GM21515 (cell line): Measurements from ENCODE around the gene RFC3.
A peak's percentile ranks its signal among the peaks of the same experiment; 100 is the strongest.
"Not testable (repeated sequence)": the region's sequence is repeated elsewhere in the genome, so short reads cannot be mapped to it uniquely, and the experiment has no call there.

Experiments used
- ATAC-seq: cut with Tn5 transposase; IDR thresholded peaks from one replicate; pipeline ENCODE4 v1.9.1; 2021; ENCODE audit not compliant: unreplicated experiment

RFC3 gene

DNA sequence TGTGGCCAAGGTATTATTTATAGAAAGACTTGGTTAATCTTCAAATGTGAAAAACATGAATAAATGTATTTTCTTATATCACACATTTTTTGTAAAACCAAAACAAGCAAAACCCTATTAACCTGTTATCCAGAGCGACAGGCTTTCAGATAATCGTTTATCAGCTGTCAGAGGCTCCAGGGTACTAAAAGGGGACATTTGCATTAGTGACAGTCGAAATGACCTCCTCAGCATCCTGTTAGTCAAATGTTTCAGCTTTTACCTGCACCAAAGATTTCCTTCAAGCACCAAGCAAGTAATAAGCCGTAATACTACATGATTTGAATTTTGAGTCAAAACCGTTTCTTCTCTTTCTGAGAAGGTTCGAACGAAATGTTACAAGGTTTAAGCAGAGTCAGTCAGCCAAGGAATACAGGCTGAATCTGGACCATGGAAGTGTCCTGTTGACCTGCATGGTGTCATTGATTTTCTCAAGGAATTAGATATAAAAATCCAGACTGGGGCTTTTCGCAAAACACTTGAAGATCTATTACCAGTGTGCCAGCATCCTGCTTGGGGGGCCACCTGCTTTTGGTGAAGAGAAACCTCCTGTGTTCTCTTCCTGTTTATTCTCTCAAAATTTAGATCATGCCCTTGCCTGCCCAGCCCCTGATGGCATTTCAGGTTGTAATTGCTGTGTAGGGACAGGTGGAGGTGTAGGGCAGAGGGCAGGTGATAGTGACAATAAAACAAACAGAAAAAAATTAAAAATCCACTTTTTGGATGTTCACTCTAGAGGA is 11.3 kb upstream of the RFC3 start:
- ATAC-seq: no peak

DNA sequence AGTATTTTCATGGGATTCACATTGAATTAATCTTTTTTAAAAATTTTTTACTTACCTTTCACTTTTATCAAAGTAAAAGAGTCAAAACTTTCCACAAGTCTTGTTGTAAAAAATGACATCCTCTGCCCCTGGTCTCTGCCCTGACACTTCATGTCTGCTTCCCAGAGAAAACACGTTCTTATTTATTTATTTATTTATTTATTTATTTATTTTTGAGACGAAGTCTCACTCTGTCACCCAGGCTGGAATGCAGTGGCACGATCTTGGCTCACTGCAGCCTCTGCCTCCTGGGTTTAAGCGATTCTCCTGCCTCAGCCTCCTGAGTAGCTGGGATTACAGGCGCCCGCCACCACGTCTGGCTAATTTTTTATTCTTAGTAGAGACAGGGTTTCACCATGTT is 5.1 kb upstream of the RFC3 start:
- ATAC-seq: not testable (repeated sequence)

DNA sequence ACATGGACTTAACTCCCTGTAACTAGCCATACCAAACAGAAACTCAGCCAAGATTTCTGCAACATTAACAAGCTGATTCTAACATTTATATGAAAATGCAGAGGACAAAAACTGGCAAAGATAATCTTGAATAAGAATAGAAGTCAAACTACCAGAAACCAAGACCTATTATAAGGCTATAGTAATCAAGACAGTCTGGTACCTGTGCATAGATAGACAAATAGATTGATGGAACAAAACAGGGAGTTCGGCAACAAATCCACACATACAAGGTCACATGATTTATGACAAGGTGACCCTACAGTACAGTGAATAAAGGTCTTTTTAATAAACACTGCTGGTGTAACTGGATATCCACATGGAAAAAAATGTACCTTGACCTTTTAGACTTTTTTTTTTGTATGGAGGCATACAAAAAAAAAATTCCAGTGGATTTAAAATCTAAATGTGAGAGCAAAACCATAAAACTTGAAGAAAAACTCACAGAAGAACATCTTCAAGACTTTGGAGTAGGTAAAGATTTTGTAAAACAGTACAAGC is 2.9 kb upstream of the RFC3 start:
- ATAC-seq: no peak

DNA sequence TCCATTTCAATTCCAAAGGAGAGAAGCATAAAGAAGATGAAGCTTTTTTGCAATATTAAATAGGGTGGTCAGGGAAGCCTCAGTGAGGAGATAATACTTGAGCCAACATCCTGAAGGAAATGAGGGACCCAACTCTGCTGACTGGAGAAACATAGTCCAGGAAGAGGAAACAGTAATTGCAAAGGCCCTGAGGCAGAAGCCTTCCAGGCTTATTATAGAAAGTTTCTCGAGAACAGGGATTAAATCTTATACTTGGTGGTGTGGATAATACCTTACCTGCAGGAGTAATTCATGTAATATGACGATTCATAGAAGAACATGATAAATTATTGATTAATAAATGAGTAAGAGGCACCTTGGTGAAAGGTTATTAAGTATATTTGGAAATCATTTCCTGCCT is 1.0 kb upstream of the RFC3 start:
- no peak for ATAC-seq

DNA sequence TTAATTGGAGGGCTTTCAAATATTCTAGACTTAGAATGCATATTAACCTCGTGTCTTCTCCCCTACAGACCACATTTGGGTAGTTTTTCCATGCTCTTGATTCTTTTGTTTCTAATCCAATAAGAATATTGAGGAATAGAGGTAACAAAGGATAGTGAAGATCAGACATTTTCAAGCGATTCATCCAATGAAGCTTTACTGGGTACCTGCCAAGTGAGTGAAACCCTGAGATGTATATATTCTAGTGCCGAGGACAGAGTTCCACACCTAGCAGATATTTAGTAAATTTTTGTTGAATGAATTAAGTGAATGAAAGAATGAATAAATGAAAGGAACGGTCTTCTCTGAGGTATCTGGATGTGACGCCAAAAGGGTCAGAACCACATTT is 442 bp upstream of the RFC3 start:
- ATAC-seq: peak; percentile 8

DNA sequence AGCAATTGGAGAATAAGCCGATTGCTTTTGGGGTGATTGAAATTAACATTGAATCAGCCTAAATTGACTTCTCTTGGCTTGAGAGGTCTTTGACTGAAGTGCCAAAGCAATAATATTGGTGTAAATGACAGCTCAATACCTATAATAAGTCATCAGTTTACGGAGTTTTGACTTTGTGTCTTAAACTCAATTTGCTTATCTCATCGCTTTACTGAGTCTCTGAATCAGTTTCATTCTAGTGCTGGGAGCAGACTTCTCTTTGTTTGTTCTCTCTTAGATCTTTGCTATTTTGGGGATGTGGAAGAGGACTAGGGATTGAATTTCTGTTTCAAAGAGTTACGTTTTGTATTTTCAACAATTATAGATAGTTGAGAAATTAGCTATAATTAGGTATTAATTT is 7.1 kb downstream of the RFC3 start:
- ATAC-seq: no peak

DNA sequence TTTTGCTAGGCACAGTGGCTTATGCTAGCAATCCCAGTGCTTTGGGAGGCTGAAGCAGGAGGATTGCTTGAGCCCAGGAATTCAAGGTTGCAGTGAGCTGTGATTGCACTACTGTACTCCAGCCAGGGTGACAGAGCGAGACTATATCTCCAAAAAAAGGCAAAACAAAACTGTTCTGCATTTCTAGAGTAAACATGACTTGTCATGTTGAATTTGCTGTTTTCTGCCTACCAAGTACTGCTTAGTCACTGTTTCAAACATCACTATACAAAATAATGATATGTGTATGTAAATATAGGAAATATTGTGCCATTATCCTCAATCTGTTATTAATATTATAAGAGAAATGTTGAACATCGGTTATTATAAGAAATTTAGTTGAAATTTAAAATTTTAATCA is 9.2 kb downstream of the RFC3 start:
- no peak for ATAC-seq

DNA sequence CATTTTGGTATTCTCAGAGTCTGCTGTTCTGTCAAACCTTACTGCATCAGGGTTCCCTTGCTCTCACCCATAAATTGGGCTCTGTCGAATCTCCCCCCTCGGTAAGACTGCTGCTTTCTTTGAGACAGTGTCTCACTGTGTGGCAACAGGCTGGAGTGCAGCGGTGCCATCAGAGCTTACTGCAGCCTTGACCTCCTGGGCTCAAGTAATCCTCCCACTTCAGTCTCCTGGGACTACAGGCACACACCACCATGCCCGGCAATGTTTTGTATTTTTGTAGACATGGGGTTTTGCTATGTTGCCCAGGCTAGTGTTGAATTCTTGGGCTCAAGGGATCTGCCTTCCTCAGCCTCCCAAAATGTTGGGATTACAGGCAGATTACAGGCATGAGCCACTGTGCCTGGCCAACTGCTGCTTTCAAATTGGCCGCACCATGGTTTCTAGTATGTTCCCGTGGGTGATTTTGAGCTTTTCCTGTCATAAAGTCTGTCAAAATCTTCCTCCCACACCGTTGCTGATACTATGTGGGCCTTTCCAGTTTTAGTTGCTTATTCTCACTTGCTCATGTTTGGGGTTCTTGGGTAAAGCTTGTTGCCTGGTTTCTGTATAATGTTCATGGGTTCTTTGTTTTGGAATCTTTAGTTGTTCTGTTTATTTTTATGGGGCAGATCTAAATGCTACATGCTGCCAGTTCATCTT is 10.6 kb downstream of the RFC3 start:
- ATAC-seq: no peak

DNA sequence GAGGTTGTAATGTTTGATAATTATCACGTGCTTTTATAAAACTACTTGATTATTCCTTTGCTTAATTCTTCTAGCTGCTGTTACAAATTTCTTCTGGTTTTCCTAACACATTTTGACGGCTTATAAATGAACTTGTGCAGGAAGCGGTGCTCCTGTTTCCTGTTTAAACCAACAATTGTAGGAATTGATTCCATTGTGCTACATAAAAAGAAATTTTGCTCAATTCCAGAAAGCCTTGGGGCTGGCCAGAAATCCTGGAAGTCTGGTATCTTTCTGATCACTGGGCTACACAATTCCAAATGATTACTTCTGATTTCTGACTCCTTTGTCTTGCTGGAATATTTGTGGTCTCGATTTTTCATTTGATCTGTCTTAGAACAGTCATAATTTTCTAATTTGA is 14.9 kb downstream of the RFC3 start:
- no peak for ATAC-seq

DNA sequence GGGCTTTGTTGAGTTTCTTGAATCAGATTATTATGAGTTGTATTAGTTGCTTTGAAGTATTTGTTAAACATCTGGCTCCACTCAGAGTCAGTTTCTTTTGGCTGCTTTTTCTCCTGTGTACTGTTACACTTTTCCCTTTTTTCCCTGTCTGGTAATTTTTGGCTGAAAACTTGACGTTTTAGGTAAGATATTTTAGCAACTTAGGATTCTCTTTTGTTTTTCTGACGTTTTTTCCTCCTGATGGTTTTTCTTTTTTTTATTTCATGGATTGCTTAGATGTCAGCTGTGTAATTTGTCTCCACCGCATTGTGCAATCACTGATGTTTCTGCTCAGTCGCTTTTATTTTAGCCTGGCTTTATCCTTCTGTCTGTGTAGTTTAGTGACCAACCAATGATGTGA is 20.7 kb downstream of the RFC3 start:
- no peak for ATAC-seq

DNA sequence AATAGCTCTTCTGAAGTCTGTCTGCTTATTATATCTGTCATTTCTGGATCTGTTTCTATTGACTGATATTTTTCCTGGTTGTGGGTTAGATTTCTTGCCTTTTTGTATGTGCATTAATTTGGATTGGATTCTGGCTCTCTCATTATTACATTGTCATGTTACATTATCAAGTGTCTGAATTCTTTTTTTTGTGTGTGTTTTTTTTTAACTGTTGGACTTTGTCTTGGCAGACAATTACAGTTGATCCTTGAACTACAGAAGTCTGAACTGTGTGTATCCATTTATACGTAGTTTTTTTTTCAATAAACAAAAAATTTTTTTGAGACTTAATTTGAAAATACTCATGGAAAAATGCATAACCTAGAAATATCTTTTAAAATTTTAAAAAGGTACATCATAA is 22.5 kb downstream of the RFC3 start:
- no peak for ATAC-seq

DNA sequence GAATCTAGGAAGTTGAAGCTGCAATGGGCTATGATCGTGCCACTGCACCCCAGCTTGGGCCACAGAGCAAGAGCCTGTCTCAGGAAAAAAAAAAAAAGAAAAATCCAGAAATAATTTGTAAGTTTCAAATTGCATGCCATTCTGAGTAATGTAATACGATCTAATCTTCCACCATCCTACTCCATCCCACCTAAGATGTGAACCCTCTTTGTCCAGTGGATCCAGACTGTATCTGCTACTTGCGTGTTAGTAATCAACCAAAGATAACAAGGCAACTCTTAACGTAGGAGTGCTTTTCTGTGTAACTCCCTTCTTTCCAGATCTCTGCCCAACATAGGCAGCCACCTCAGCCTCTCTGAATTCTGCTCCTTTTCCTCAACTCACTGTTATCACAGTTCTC is 24.3 kb downstream of the RFC3 start:
- ATAC-seq: no peak

DNA sequence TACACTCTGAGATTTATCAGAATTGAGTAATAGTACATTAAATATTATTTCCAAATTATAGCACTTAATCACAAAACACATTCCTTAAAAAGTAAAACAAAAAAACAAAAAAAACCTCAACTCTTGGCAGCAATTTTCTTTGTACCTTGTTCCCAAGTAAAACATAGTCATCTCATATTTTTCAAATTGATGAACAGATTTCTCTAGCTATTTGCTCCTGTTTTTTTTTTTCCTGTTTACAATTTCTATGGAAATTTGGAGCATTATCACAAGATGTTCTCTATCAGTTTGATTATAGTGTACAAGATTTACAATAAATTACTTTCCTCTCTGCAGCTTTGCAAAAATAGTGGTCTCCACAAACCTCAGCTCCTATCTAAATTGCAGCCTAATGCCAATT is 25.0 kb downstream of the RFC3 start:
- ATAC-seq: no peak

DNA sequence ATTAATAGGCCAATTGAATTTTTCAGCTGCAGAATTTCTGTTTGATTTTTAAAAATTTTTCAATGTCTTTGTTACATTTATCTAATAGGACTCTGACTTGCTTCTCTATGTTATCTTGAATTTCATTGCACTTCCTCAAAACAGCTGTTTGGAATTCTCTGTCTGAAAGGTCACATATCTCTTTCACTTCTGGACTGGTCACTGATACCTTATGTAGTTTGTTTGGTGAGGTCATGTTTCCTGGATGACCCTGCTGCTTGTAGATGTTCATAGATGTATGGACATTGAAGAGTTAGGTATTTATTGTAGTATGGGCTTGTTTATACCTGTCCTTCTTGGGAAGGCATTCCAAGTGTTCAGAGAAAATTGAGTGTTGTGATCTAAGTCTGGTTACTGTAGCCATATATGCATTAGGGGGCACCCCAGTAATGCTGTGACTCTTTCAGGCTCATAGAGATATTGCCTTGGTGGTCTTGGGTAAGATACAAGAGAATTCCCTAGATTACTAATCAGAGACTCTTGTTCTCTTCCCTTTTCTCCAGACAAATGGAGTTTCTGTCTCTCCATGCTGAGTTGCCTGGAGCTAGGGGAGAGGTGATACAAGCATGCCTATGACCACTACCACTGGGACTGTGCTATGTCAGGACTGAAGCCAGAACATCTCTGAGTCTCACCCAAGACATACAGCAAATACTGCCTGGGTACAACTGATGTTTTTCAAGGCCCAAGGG is 27.8 kb downstream of the RFC3 start:
- no peak for ATAC-seq

DNA sequence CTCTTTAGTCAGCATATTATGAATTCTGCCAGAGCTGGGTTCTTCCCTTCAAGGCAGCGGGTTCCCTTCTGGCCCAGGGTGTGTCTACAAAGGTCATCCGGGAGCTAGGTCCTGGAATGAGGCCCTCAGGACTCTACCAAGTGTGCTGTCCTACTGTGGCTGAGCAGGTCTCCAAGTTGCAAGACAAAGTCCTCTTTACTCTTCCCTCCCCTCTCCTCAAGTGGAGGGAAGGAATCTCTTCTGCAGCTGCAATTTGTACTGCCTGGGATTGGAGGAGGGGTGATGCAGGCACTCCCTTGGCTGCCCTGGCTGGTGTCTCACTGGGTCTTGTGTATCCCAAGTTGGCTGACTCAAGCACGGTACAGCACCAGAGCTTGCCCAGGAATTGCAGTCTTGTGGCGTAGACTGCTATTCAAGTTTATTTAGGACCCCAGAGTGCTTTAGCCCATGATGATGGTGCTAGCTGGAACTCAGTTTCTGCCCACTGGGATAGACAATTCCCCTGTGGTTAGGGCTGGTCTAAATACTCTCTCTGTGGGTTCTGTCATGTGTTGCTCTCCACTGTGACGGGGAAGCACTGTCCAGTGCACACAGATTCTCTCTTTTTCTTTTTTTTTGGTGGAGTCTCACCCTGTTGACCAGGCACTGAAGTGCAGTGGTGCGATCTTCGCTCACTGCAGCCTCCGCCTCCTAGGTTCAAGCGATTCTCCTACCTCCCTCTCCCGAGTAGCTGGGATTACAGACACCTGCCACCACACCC is 28.5 kb downstream of the RFC3 start:
- no peak for ATAC-seq

DNA sequence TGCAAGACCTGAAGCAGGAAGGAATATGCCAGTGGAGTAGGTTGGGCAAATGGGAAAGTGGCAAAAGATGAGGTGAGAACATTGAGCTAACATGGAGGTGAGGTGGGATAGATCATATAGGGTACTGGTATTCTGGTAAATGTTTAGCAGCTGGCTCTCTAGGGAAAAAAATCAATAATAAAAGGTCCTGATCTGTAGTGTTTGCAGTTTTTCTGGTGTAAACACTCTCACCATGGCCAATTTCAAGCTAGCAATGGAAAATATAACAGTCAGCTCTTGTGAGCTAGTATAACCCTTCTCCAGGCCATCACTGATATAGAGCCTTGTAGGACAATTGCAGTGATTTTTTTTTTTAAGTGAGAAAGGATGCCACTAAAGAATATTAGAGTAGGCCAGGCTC is 31.3 kb downstream of the RFC3 start:
- ATAC-seq: no peak

DNA sequence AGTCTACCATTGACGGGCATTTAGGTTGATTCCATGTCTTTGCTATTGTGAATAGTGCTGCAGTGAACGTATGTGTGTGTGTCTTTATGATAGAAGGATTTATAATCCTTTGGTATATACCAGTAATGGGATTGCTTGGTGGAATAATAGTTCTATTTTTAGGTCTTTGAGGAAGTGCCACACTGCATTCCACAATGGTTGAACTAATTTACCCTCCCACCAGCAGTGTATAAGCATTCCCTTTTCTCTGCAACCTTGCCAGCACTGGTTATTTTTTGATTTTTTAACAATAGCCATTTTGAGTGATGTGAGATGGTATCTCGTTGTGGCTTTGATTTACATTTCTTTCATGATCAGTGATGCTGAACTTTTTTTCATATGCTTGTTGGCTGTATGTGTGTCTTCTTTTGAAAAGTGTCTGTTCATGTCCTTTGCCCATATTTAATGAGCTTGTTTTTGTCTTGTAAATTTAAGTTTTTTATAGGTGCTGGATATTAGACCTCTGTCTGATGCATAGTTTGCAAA is 37.5 kb downstream of the RFC3 start:
- ATAC-seq: no peak

DNA sequence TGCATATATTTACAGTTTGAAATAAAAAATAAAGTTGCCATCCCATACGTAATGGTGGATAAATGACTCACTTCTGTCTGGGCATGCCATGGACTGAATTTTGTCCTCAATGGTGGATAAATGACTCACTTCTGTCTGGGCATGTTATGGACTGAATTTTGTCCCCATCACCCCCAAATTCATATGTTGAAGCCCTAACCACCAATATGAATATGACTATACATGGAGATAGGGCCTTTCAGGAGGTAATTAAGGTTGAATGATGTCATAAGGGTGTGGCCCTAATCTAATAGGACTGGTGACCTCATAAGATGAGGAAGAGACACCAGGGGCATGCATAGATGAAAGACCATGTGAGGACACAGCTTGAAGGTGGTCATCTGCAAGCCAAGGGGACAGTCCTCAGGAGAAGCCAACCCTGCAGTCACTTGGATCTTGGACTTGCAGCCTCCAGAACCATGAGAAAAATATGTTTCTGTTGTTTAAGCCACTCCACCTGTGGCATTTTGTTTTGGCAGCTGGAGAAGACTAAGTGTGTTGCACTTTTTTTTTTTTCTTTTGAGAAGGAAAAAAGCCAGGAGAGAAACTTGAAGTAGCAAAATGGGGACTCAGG is 41.8 kb downstream of the RFC3 start:
- ATAC-seq: no peak

DNA sequence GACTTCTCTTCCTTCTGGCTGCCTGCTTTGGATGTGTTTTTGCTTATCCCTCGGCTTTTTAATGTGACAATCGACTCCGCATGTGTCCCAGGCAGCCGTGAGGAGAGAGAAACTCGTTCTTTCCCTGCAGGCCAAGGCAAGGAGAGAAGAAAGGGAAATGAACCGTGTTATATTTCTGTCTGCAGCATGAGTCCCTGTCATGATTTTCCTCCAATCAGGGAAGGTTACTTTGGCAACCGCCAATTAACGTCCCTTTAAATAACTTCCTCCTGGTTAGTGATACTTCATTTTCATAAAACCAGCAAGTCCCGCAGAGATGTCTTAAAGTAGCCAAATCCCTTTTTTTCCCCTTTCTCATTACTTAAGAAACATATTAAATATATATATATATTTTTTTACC is 42.6 kb downstream of the RFC3 start:
- no peak for ATAC-seq

DNA sequence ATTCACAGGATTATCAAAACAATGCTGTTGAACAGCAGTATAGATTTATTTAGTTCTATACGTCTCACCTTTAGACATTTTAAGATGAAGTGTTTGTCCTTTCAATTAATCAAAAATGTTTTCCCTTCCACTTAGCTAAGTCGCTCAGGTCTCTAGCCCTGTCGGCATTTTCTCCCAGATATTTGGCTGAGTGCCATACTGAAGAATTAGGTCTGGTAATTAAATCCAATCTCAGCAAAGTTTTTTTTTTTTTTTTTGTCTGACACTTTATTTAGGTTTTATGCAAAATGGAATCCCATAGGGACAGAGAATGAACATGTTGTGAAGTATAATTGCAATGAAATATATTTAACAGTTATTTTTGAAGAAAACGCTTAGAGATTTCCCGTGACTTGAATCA is 44.1 kb downstream of the RFC3 start:
- no peak for ATAC-seq
